HEK293 (cell line): Measurements from ENCODE around the gene SLC35E3.

Source experiments
- CTCF ChIP-seq: fragments of 450-650 bp; formaldehyde crosslinking; IDR thresholded peaks from 2 replicates; pipeline ENCODE4 v1.5.1; 2016; ENCODE audit warnings: missing biosample characterization, missing genetic modification characterization
- GFI1B ChIP-seq: fragments of 450-650 bp; formaldehyde crosslinking; IDR thresholded peaks from 2 replicates; pipeline ENCODE4 v1.5.1; 2016; ENCODE audit warnings: missing biosample characterization, missing genetic modification characterization
- GLIS2 ChIP-seq: fragments of 450-650 bp; formaldehyde crosslinking; IDR thresholded peaks from 2 replicates; pipeline ENCODE4 v1.5.1; 2016; ENCODE audit warnings: missing biosample characterization, missing genetic modification characterization
- KLF10 ChIP-seq: fragments of 450-650 bp; IDR thresholded peaks from 2 replicates; pipeline ENCODE4 v1.5.1; 2018; ENCODE audit warnings: missing biosample characterization, mild to moderate bottlenecking, missing genetic modification characterization
- KLF7 ChIP-seq: fragments of 450-650 bp; formaldehyde crosslinking; IDR thresholded peaks from 2 replicates; pipeline ENCODE4 v1.5.1; 2016; ENCODE audit warnings: missing biosample characterization, missing genetic modification characterization, borderline replicate concordance
- KLF9 ChIP-seq: fragments of 450-650 bp; formaldehyde crosslinking; IDR thresholded peaks from 2 replicates; pipeline ENCODE4 v1.5.1; 2016; ENCODE audit warnings: missing biosample characterization, missing genetic modification characterization, low read depth
- PRDM4 ChIP-seq: fragments of 450-650 bp; formaldehyde crosslinking; IDR thresholded peaks from 2 replicates; pipeline ENCODE4 v1.5.1; 2017; ENCODE audit warnings: missing biosample characterization, missing genetic modification characterization
- REST ChIP-seq: fragments of 450-650 bp; formaldehyde crosslinking; IDR thresholded peaks from 2 replicates; pipeline ENCODE4 v1.5.1; 2016; ENCODE audit warnings: missing biosample characterization, missing genetic modification characterization
- ZBTB11 ChIP-seq: fragments of 450-650 bp; formaldehyde crosslinking; conservative IDR thresholded peaks from 2 replicates; pipeline ENCODE4 v1.5.1; 2016; ENCODE audit warnings: low read depth, missing biosample characterization, missing genetic modification characterization
- ZBTB20 ChIP-seq: fragments of 450-650 bp; formaldehyde crosslinking; IDR thresholded peaks from 2 replicates; pipeline ENCODE4 v1.5.1; 2016; ENCODE audit warnings: missing biosample characterization, missing genetic modification characterization
- ZFHX2 ChIP-seq: fragments of 450-650 bp; formaldehyde crosslinking; conservative IDR thresholded peaks from 2 replicates; pipeline ENCODE4 v1.5.1; 2016; ENCODE audit warnings: missing biosample characterization, missing genetic modification characterization
- ZNF19 ChIP-seq: fragments of 450-650 bp; formaldehyde crosslinking; IDR thresholded peaks from 2 replicates; pipeline ENCODE4; 2016; ENCODE audit warnings: missing biosample characterization, missing genetic modification characterization, low read depth
- ZNF341 ChIP-seq: fragments of 450-650 bp; formaldehyde crosslinking; IDR thresholded peaks from 2 replicates; pipeline ENCODE4; 2016; ENCODE audit warnings: low read depth, missing biosample characterization, missing genetic modification characterization
- ZNF391 ChIP-seq: fragments of 450-650 bp; formaldehyde crosslinking; IDR thresholded peaks from 2 replicates; pipeline ENCODE4 v1.5.1; 2016; ENCODE audit warnings: low read depth, missing biosample characterization, missing genetic modification characterization, borderline replicate concordance
- ZNF518A ChIP-seq: fragments of 450-650 bp; formaldehyde crosslinking; conservative IDR thresholded peaks from 2 replicates; pipeline ENCODE4 v1.5.1; 2016; ENCODE audit warnings: low read depth, missing biosample characterization, missing genetic modification characterization
- ZNF600 ChIP-seq: fragments of 450-650 bp; formaldehyde crosslinking; IDR thresholded peaks from 2 replicates; pipeline ENCODE4 v1.5.1; 2016; ENCODE audit warnings: missing biosample characterization, missing genetic modification characterization
- ZNF843 ChIP-seq: fragments of 450-650 bp; formaldehyde crosslinking; IDR thresholded peaks from 2 replicates; pipeline ENCODE4 v1.5.1; 2016; ENCODE audit warnings: missing biosample characterization, missing genetic modification characterization
- ZSCAN5A ChIP-seq: fragments of 450-650 bp; formaldehyde crosslinking; IDR thresholded peaks from 2 replicates; pipeline ENCODE4 v1.5.1; 2016; ENCODE audit warnings: missing biosample characterization, missing genetic modification characterization

Gene SLC35E3

GRCh38 chr12:68807576-68808387, 61.8 kb downstream of the SLC35E3 start, which contains the start of gene MDM2 (continued):
- TF ChIP-seq ZNF518A (tag by site-specific recombination) (0 out of 2 replicates have a peak, but pooled peaks have one; percentile 16), ZNF600 (peak; percentile 89), ZBTB11 (tag by site-specific recombination) (peak; percentile 84), ZNF341 (peak; percentile 93), KLF10 (tag by site-specific recombination) (peak; percentile 100), ZNF19 (tag by site-specific recombination) (no peak), ZNF391 (tag by site-specific recombination) (peak; percentile 28; the same call in 1 of the 2 replicates), REST (tag by site-specific recombination) (peak; percentile 46; the same call in 1 of the 2 replicates), CTCF (tag by site-specific recombination) (peak; percentile 98), GLIS2 (tag by site-specific recombination) (peak; percentile 92), KLF7 (tag by site-specific recombination) (peak; percentile 67; the same call in 1 of the 2 replicates), PRDM4 (peak; percentile 32; the same call in 1 of the 2 replicates), ZSCAN5A (peak; percentile 94), ZFHX2 (tag by site-specific recombination) (peak; percentile 58), GFI1B (tag by site-specific recombination) (0 out of 2 replicates have a peak, but pooled peaks have one; percentile 11), KLF9 (peak; percentile 93), ZNF843 (tag by site-specific recombination) (peak; percentile 7; the same call in 1 of the 2 replicates), ZBTB20 (tag by site-specific recombination) (no peak; the same call in none of the 2 replicates)
